GM23338 (cell line): Measurements from ENCODE around the gene USP3.

ENCODE experiments used
- JUNB ChIP-seq: IDR thresholded peaks from one replicate; pipeline ENCODE4 v1.6.1; 2016; ENCODE audit warnings: antibody characterized with exemption; ENCODE audit not compliant: unreplicated experiment
- POLR2AphosphoS5 ChIP-seq: IDR thresholded peaks from 2 replicates; pipeline ENCODE4 v1.6.1; 2016; ENCODE audit warnings: antibody characterized with exemption, low read depth
- ZNF331 ChIP-seq: fragments of 250-450 bp; sonication (Bioruptor Pico); IDR thresholded peaks from 2 replicates; pipeline ENCODE4 v1.5.0; 2020; ENCODE audit warnings: low read depth, mild to moderate bottlenecking, moderate library complexity
- TF ChIP-seq, protein P1 (sequence below), 2 experiments: fragments of 200-600 bp in 1 of 2; sonication (generic) in 1 of 2; conservative IDR thresholded peaks; 2 replicates each; pipeline versions ENCODE4 v1.5.1 to v1.6.1; 2016 to 2017; ENCODE audit warnings: antibody characterized with exemption in 2 of 2, low read depth in 2 of 2, mild to moderate bottlenecking in 2 of 2, moderate library complexity in 1 of 2
- TF ChIP-seq, protein P2 (sequence below): IDR thresholded peaks from one replicate; pipeline ENCODE4 v1.6.1; 2018; ENCODE audit warnings: antibody characterized with exemption; ENCODE audit not compliant: unreplicated experiment

DNA sequence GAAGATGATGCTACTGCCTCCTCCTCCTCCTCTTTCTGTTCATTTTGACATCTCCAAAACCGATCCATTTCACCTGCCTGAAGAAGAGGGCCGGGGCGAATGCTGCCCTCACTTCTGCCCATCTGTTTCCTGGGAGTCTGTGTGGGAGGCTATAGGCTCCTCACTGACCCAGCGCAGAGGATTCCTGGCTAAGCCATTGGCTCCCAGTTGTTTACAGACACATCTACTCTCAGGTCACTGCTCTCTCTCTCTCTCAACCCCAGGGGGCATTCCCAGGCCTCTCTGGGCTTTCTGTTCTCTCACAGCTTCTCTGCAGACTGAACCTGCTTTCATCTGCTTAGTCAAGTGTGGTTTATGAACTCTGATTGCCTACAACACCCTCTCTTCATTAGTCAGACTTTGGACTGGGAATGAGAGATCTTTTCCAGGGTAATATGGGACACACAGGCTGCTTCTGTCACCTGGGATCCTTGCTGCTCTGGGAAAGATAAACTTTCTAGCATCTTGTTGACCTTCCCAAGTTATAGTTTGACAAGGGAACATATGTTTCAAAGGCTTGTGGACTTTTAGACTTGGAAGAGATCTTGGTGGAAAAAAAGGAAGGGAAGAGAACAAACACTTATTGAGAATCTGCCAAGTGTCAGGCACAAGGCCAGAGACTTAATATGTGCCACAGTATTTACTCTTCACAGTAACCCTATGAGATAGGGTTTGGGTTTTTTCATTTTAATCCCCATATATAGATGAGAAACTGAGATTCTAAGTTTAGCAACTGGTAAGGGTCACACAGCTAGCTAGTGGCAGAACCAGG is 30.2 kb upstream of the USP3 start:
- TF ChIP-seq, protein P1, sequence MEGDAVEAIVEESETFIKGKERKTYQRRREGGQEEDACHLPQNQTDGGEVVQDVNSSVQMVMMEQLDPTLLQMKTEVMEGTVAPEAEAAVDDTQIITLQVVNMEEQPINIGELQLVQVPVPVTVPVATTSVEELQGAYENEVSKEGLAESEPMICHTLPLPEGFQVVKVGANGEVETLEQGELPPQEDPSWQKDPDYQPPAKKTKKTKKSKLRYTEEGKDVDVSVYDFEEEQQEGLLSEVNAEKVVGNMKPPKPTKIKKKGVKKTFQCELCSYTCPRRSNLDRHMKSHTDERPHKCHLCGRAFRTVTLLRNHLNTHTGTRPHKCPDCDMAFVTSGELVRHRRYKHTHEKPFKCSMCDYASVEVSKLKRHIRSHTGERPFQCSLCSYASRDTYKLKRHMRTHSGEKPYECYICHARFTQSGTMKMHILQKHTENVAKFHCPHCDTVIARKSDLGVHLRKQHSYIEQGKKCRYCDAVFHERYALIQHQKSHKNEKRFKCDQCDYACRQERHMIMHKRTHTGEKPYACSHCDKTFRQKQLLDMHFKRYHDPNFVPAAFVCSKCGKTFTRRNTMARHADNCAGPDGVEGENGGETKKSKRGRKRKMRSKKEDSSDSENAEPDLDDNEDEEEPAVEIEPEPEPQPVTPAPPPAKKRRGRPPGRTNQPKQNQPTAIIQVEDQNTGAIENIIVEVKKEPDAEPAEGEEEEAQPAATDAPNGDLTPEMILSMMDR (conservative IDR thresholded peaks at IDR 0.05; ENCODE audit: low read depth in 2 of 2): no peak
- TF ChIP-seq ZNF331 (CRISPR knock-in tag) (no peak), POLR2AphosphoS5 (no peak), JUNB (no peak)
- TF ChIP-seq, protein P2, sequence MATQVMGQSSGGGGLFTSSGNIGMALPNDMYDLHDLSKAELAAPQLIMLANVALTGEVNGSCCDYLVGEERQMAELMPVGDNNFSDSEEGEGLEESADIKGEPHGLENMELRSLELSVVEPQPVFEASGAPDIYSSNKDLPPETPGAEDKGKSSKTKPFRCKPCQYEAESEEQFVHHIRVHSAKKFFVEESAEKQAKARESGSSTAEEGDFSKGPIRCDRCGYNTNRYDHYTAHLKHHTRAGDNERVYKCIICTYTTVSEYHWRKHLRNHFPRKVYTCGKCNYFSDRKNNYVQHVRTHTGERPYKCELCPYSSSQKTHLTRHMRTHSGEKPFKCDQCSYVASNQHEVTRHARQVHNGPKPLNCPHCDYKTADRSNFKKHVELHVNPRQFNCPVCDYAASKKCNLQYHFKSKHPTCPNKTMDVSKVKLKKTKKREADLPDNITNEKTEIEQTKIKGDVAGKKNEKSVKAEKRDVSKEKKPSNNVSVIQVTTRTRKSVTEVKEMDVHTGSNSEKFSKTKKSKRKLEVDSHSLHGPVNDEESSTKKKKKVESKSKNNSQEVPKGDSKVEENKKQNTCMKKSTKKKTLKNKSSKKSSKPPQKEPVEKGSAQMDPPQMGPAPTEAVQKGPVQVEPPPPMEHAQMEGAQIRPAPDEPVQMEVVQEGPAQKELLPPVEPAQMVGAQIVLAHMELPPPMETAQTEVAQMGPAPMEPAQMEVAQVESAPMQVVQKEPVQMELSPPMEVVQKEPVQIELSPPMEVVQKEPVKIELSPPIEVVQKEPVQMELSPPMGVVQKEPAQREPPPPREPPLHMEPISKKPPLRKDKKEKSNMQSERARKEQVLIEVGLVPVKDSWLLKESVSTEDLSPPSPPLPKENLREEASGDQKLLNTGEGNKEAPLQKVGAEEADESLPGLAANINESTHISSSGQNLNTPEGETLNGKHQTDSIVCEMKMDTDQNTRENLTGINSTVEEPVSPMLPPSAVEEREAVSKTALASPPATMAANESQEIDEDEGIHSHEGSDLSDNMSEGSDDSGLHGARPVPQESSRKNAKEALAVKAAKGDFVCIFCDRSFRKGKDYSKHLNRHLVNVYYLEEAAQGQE: no peak
